ENCODE results near the gene SEPTIN12. TPM values are rescaled to one million over a fixed set of nuclear protein-coding genes. Genes with fewer than 3 reads are reported as not detected.

Gene SEPTIN12
- total RNA-seq, 3 donors from 2014 or later, result not detected

DNA sequence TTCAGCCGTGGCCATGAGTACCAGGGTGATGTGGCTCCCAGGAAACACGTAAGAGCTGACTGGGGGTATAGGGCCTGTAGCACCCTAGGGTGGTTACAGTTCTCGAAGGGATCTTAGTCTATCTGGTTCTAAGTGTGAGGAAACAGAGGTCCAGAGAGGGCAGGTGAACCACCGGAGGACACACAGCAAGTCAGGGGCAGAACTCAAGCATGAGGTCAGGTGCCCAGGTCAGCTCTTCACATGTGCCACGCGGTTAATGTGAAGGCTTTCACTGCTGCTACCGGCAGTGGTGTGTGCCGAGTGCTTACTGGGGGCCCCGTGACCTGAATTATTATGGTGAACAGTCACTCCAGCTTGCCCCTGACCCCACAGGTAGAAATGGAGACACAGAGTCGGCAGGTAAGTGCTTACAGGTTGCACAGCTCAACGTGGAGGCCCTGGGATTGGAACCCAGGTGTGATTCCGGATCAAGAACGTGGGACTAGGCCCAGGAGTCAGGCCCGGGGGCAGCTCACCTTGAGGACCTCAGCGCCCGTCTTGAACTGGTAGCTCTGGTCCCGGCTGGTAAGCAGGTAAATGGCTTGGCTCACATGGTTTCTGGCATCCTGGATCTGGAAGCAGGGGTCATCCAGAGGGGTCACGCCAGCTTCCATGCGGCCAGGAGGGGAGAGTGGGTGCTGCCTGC, 11.2 kb upstream of the SEPTIN12 start:
- Histone ChIP-seq H3K27me3 (no peaks in the 10 kb centered on the region), H3K36me3 (no peaks in the 10 kb centered on the region), H3K27ac (no peak overlapping the region), H3K4me3 (no peak overlapping the region), H3K4me1 (peaks cover 0 to 6% of the 10 kb centered on the region in 2 donors), H3K9me3 (no peaks in the 10 kb centered on the region)
- TF ChIP-seq POLR2A (IDR thresholded peaks at IDR 0.05) (no peak), POLR2AphosphoS5 (IDR thresholded peaks at IDR 0.05) (no peak)
- TF ChIP-seq, protein P1, sequence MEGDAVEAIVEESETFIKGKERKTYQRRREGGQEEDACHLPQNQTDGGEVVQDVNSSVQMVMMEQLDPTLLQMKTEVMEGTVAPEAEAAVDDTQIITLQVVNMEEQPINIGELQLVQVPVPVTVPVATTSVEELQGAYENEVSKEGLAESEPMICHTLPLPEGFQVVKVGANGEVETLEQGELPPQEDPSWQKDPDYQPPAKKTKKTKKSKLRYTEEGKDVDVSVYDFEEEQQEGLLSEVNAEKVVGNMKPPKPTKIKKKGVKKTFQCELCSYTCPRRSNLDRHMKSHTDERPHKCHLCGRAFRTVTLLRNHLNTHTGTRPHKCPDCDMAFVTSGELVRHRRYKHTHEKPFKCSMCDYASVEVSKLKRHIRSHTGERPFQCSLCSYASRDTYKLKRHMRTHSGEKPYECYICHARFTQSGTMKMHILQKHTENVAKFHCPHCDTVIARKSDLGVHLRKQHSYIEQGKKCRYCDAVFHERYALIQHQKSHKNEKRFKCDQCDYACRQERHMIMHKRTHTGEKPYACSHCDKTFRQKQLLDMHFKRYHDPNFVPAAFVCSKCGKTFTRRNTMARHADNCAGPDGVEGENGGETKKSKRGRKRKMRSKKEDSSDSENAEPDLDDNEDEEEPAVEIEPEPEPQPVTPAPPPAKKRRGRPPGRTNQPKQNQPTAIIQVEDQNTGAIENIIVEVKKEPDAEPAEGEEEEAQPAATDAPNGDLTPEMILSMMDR (IDR thresholded peaks at IDR 0.05), result no peak
- DNase-seq (ENCODE audit: low spot score in 2 of 2), result no peak
- intact Hi-C loops (cut with DNase I; ENCODE audit: low total_unique reads), result no loop called here

DNA sequence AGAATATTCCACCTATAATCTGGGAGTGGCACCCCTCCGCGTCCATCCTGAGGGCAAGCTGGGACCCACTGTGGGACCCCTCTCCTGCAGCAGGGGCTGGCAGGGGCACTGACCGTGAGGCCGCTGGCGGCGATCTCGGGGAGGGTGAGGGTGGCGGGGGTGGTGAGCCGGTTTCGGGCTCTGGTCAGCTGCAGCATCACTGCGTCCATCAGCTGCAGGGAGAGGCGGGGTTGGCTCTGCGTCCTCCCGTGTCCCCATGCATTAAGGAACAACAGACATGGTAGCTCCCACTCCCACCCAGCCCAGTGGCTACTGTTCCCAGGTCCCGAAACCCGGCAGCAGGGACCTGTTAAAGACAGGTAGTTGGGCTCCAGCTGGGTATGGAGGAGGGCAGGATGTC, 10.3 kb upstream of the SEPTIN12 start:
- Histone ChIP-seq H3K4me1 (peaks cover 0 to 6% of the 10 kb centered on the region in 2 donors), H3K36me3 (no peaks in the 10 kb centered on the region), H3K9me3 (no peaks in the 10 kb centered on the region), H3K27me3 (no peaks in the 10 kb centered on the region), H3K27ac (no peak overlapping the region), H3K4me3 (no peak overlapping the region)
- intact Hi-C loops (cut with DNase I; ENCODE audit: low total_unique reads), result no loop called here
- no peak for TF ChIP-seq POLR2AphosphoS5 (IDR thresholded peaks at IDR 0.05)
- no peak for TF ChIP-seq POLR2A (IDR thresholded peaks at IDR 0.05)
- TF ChIP-seq, protein P1 (IDR thresholded peaks at IDR 0.05), result no peak
- DNase-seq (ENCODE audit: low spot score in 2 of 2), result no peak

DNA sequence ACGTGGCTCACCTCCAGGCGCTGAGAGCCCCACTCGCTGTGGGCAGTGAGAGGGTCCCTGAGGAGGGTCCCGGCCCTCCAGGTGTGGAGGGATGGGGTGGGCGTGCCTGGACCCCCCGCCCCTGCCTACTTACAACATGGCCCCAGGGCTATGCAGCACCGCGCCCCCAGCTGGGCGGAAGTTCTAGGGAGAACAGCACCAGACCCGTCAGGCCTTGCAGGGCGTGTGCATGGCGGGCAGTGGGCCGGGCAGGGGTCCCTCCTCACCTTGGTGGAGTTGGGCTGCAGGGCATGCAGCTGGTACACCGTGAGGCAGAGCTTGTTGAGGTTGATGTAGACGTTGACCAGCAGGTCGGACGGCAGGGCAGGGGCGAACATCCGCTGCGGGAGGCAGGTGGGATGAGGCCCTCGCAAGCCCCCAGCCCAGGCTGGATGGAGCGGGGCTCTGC, 9.7 kb upstream of the SEPTIN12 start:
- no peaks in the 10 kb centered on the region for H3K27me3 ChIP-seq
- H3K4me1 ChIP-seq, result peaks cover 0 to 6% of the 10 kb centered on the region in 2 donors
- no peak for TF ChIP-seq POLR2AphosphoS5 (IDR thresholded peaks at IDR 0.05)
- TF ChIP-seq, protein P1 (IDR thresholded peaks at IDR 0.05), result no peak
- TF ChIP-seq POLR2A (IDR thresholded peaks at IDR 0.05), result no peak
- no peaks in the 10 kb centered on the region for H3K36me3 ChIP-seq
- intact Hi-C loops (cut with DNase I; ENCODE audit: low total_unique reads), result no loop called here
- no peak overlapping the region for H3K27ac ChIP-seq
- DNase-seq (ENCODE audit: low spot score in 2 of 2), result no peak
- no peak overlapping the region for H3K4me3 ChIP-seq
- no peaks in the 10 kb centered on the region for H3K9me3 ChIP-seq

DNA sequence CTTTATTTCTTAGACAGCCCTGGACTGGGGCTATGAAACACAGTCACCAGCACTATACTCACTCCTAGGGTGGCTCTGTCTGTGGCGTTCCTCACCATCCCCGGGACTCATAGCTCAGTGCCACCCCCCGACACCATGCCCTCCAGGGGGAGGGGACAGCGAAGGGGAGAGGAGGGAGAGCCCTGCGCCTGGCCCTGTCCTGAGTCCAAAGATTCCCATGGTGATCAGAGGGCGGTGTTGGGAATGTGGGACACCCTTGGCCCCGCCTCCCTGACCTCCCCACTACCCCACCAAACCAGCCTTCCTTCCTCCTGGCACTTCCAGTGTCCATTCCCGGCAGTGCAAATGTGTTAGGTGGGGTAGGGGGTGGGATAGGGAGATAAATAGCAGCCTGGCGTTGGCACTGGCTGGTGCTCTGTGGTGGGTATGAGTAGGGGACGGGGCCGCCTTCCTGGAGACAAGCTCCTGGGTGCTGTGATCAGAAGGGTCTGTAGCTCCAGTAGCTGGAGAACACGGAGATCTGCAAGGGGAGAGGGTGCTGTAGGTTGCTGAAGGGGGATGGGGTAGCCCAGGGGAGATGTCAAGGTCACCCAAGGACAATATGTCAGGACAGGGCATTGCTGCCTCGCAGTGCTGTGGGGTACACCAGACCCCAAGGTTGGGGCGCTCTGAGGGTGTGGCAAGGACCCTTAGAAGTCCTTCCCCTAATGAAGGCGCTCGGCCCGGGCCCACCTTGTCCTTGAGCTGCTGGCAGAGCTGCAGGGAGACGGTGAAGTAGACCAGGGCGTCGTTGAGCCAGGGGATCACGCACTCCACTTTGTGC, 9.0 kb upstream of the SEPTIN12 start:
- Histone ChIP-seq H3K9me3 (no peaks in the 10 kb centered on the region), H3K27me3 (no peaks in the 10 kb centered on the region), H3K4me3 (no peak overlapping the region), H3K27ac (no peak overlapping the region), H3K4me1 (peaks cover 0 to 6% of the 10 kb centered on the region in 2 donors), H3K36me3 (no peaks in the 10 kb centered on the region)
- intact Hi-C loops (cut with DNase I; ENCODE audit: low total_unique reads), result no loop called here
- no peak for DNase-seq (ENCODE audit: low spot score in 2 of 2)
- TF ChIP-seq, protein P1 (IDR thresholded peaks at IDR 0.05), result no peak
- no peak for TF ChIP-seq POLR2AphosphoS5 (IDR thresholded peaks at IDR 0.05)
- TF ChIP-seq POLR2A (IDR thresholded peaks at IDR 0.05), result no peak
